Ovary (tissue), 9 donors: Measurements from ENCODE around the gene RPS6KA6. TPM values are rescaled to one million over a fixed set of nuclear protein-coding genes. Genes with fewer than 3 reads are reported as not detected.

Experiments used
- DNase-seq, 5 donors: peaks; one replicate each; pipeline ENCODE4 v3.0.0-alpha.2; 2019 to 2020
- H3K27ac ChIP-seq, 2 donors: fragments of 200-600 bp; one replicate each; pipeline versions ENCODE4 v1.5.1 to v1.8.0; 2019 to 2022
- H3K27me3 ChIP-seq: fragments of 200-600 bp; one replicate; pipeline ENCODE4 v1.8.0; 2022
- H3K36me3 ChIP-seq: fragments of 200-600 bp; sonication (generic); one replicate; pipeline ENCODE4 v1.5.1; 2019
- H3K4me1 ChIP-seq: one replicate; pipeline ENCODE4 v1.8.1; 2013; ENCODE audit warnings: mild to moderate bottlenecking, moderate library complexity; ENCODE audit not compliant: insufficient read depth
- H3K4me3 ChIP-seq: fragments of 200-600 bp; sonication (generic); one replicate; pipeline ENCODE4 v1.5.1; 2017
- H3K9me3 ChIP-seq, 2 donors: fragments of 200-600 bp in 1 of 2; sonication (generic) in 1 of 2; one replicate each; pipeline versions ENCODE4 v1.5.1 to v1.8.1; 2013 to 2019; ENCODE audit warnings: mild to moderate bottlenecking in 1 of 2, moderate library complexity in 1 of 2
- EP300 ChIP-seq: sonication (generic); formaldehyde crosslinking; IDR thresholded peaks from one replicate; pipeline ENCODE4 v1.6.1; 2017; ENCODE audit warnings: antibody characterized with exemption
- POLR2A ChIP-seq: fragments of 450-650 bp; IDR thresholded peaks from one replicate; pipeline ENCODE4 v1.6.1; 2017; ENCODE audit warnings: antibody characterized with exemption, mild to moderate bottlenecking, moderate library complexity
- WGBS, 3 donors: extraction: QIAGEN DNeasy Blood & Tissue Kit in 1 of 3; methylation state at CpG; one replicate each; pipeline versions ENCODE4 v1.1.5 to v1.1.7; 2013 to 2017; 5-methylcytosine and 5-hydroxymethylcytosine counted together
- intact Hi-C, 4 donors: fragments of 100-400 bp; cut with DNase I; formaldehyde crosslinking; loops; one replicate each; pipeline versions ENCODE4 v1.11.0 to v1.15.1; 2022 to 2023
- polyA plus RNA-seq, 2 donors: library from polyadenylated mRNA; stranded (reverse); fragments of 200-250 nt in 1 of 2; fragments of 350-450 nt in 1 of 2; fragmentation: Illumina TruSeq in 1 of 2; extraction: RNeasy Lipid Tissue Mini Kit (QIAGEN cat#74804) in 1 of 2; gene quantifications; one replicate each; pipeline ENCODE4 v1.2.3, GENCODE V29; 2013 to 2014
- total RNA-seq, 7 donors: library from RNA; depleted of rRNA in 2 of 7; stranded (reverse); fragments of >200 nt in 2 of 7; fragmentation: NEBNext Ultra II Directional in 3 of 7; extraction: Animal tissue kit (Norgen Biotek cat#: 25700) in 3 of 7; gene quantifications; one replicate each; pipeline versions ENCODE4 v1.1.0 to v1.2.4, GENCODE V29; 2016 to 2023
- TF ChIP-seq, protein P1 (sequence below), 3 donors: fragments of 450-650 bp in 2 of 3; fragments of 200-600 bp in 1 of 3; IDR thresholded peaks; one replicate each; pipeline versions ENCODE4 v1.5.1 to v1.8.0; 2016 to 2022; ENCODE audit warnings: antibody characterized with exemption in 3 of 3, mild to moderate bottlenecking in 1 of 3
- donor health status: DM: no; HTN: no; CAD: no; lungs with moderate emphysema.
- donor health status: DM: no; HTN: no; CAD: no.
- donor health status: Bipolar disorder and iron deficiency.
- donor health status: DM: yes; HTN: yes; CAD: no.
- donor health status: DM: no; HTN: no; CAD: no.
- donor health status: DM: yes; HTN: yes; CAD: no.

Gene RPS6KA6
- total and polyA plus RNA-seq, 9 donors: 1.5 to 9.3 (median 7.4) TPM

DNA sequence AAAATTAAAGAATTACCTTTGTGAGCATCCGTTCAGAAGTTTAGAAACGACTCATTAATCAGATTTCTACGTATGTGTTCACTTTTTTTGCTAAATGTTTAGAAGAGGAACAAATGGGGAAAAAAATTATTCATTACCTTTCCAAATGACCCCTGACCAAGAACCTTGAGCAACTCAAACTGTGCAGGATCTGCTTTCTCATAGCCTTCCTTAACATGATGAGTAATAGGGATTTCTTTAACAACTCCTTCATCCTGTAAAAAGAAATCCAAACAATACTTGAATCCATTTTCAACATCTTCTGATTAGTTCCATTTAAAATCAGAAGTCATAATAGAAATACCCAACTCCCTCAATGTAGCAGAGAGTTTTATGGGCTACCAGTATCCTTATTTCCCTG lies 32.1 kb downstream of the RPS6KA6 start:
- Histone ChIP-seq H3K4me3 (no peak overlapping the region), H3K4me1 (no peaks in the 10 kb centered on the region), H3K27me3 (no peaks in the 10 kb centered on the region), H3K36me3 (no peaks in the 10 kb centered on the region), H3K27ac (no peak overlapping the region), H3K9me3 (no peaks in the 10 kb centered on the region)
- intact Hi-C loops: no loop called here
- no peak for TF ChIP-seq EP300
- no peak for TF ChIP-seq POLR2A
- TF ChIP-seq, protein P1, sequence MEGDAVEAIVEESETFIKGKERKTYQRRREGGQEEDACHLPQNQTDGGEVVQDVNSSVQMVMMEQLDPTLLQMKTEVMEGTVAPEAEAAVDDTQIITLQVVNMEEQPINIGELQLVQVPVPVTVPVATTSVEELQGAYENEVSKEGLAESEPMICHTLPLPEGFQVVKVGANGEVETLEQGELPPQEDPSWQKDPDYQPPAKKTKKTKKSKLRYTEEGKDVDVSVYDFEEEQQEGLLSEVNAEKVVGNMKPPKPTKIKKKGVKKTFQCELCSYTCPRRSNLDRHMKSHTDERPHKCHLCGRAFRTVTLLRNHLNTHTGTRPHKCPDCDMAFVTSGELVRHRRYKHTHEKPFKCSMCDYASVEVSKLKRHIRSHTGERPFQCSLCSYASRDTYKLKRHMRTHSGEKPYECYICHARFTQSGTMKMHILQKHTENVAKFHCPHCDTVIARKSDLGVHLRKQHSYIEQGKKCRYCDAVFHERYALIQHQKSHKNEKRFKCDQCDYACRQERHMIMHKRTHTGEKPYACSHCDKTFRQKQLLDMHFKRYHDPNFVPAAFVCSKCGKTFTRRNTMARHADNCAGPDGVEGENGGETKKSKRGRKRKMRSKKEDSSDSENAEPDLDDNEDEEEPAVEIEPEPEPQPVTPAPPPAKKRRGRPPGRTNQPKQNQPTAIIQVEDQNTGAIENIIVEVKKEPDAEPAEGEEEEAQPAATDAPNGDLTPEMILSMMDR (IDR thresholded peaks at IDR 0.05): no peak
- WGBS, 3 donors: 68 to 75% (median 74%) methylated on average over 3 of the region's 3 CpGs
- DNase-seq: no peak

DNA sequence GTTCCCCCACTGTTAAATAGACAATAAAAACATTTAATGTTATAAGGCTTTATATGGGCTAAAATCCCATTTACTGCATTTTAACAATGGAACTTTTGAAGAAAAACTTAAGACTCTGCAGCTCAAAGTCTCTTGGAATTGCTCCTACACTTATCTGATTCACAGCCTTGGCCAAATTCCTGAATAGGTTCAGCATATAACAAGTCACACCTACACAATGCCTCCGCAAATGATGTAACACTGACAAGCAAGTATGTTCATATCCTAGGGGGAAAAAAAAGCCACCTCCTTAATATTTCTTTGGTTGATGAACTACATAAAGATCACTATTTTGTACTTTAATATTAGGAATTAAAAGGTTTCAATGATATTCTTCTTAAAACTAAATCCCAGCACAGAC lies 34.5 kb downstream of the RPS6KA6 start:
- Histone ChIP-seq H3K27me3 (no peaks in the 10 kb centered on the region), H3K9me3 (no peaks in the 10 kb centered on the region), H3K4me3 (no peak overlapping the region), H3K36me3 (no peaks in the 10 kb centered on the region), H3K4me1 (no peaks in the 10 kb centered on the region), H3K27ac (no peak overlapping the region)
- intact Hi-C loops: no loop called here
- TF ChIP-seq POLR2A (no peak), EP300 (no peak)
- TF ChIP-seq, protein P1 (IDR thresholded peaks at IDR 0.05): no peak
- DNase-seq: no peak
- WGBS, 3 donors: 80 to 95% (median 82%) methylated on average over 1 of the region's 1 CpG

DNA sequence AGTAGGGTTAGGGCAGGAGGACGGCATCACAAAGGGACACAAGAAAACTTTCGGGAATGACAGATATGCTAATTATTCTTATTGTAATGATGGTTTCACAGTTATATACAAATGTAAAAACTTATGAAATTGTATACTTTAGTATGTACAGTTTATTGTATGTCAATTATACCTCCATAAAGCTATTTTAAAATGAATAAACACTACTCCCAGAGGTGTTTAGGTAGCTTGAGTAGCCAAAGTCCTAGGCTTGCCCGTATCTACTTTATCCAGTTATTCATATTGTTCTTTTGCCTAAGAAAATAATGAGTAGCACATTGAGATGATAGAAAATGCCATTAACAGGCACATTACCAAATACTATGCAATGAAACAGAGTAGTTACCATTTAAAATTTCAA lies 43.0 kb downstream of the RPS6KA6 start:
- 77 to 85% (median 77%) methylated on average over 3 of the region's 3 CpGs for WGBS, 3 donors
- Histone ChIP-seq H3K4me1 (no peaks in the 10 kb centered on the region), H3K4me3 (no peak overlapping the region), H3K27ac (no peak overlapping the region), H3K27me3 (no peaks in the 10 kb centered on the region), H3K36me3 (no peaks in the 10 kb centered on the region), H3K9me3 (no peaks in the 10 kb centered on the region)
- no peak for DNase-seq
- intact Hi-C loops: no loop called here
- TF ChIP-seq POLR2A (no peak), EP300 (no peak)
- TF ChIP-seq, protein P1 (IDR thresholded peaks at IDR 0.05): no peak

DNA sequence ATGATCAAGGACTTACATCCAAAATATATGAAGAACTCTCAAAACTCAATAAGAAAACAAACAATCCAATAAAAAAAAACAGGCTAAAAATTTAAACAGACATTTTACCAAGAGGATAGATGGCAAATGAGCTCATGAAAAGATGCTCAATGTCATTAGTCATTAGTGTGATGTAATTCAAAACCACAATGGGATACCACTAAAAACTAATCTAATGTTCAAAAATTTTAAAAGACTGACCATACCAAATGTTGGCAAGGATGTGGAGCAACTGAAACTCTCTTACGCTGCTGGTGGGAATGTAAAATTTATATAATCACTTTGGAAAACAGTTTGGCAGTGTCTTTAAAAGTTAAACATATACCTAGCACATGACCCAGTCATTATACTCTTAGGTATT lies 43.7 kb downstream of the RPS6KA6 start:
- TF ChIP-seq EP300 (no peak), POLR2A (no peak)
- TF ChIP-seq, protein P1 (IDR thresholded peaks at IDR 0.05): no peak
- no peaks in the 10 kb centered on the region for H3K36me3 ChIP-seq
- 64 to 71% (median 68%) methylated on average over 1 of the region's 1 CpG for WGBS, 3 donors
- intact Hi-C loops: no loop called here
- H3K4me3 ChIP-seq: no peak overlapping the region
- DNase-seq: no peak
- no peak overlapping the region for H3K27ac ChIP-seq
- H3K9me3 ChIP-seq: no peaks in the 10 kb centered on the region
- no peaks in the 10 kb centered on the region for H3K27me3 ChIP-seq
- no peaks in the 10 kb centered on the region for H3K4me1 ChIP-seq

DNA sequence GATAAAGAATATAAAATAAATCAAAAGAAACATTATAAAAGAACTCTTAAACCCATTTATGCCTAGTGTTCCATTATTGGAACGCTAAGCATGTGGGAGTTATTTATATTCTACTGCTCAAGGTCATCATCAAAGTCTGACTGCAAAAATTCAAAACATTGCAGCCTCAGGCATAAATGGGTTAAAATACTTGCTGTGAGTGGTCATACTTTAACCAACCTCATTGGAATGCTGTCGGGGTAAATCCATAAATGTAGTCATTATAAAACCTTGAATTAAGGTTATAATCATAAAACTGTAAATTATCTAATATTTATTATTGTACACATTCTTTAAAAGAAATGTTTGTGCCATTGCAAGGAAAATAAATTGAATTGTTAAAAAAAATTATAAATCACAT lies 55.0 kb downstream of the RPS6KA6 start:
- Histone ChIP-seq H3K9me3 (no peaks in the 10 kb centered on the region), H3K27ac (no peak overlapping the region), H3K4me1 (no peaks in the 10 kb centered on the region), H3K27me3 (no peaks in the 10 kb centered on the region), H3K36me3 (no peaks in the 10 kb centered on the region), H3K4me3 (no peak overlapping the region)
- DNase-seq: no peak
- 14 to 20% (median 19%) methylated on average over 2 of the region's 2 CpGs for WGBS, 3 donors
- intact Hi-C loops: no loop called here
- TF ChIP-seq POLR2A: no peak
- TF ChIP-seq EP300: no peak
- TF ChIP-seq, protein P1 (IDR thresholded peaks at IDR 0.05): no peak
